Measurements from ENCODE around the gene LZTS3.

- TF ChIP-seq ZNF565 (CRISPR knock-in tag; conservative IDR thresholded peaks at IDR 0.05; ENCODE audit: low read depth) = no peak
- no peak for TF ChIP-seq ZFP30 (CRISPR knock-in tag; IDR thresholded peaks at IDR 0.05)
- no peak for TF ChIP-seq ZFP3 (CRISPR knock-in tag; IDR thresholded peaks at IDR 0.05)
- TF ChIP-seq SNAI2 (CRISPR knock-in tag; IDR thresholded peaks at IDR 0.05) = no peak
- no peak for TF ChIP-seq ARNTL (CRISPR knock-in tag; IDR thresholded peaks at IDR 0.05; ENCODE audit: borderline replicate concordance, low read depth)
- TF ChIP-seq ISL1 (CRISPR knock-in tag; IDR thresholded peaks at IDR 0.05) = no peak
- no peak for TF ChIP-seq PATZ1 (CRISPR knock-in tag; IDR thresholded peaks at IDR 0.05; ENCODE audit: borderline replicate concordance)
These were observed 15.5 kb downstream of the LZTS3 start for GRCh38 chr20:3157817-3158216.
